HG03097 (cell line): ENCODE measurements around the gene ANTXRL.
"Not testable (repeated sequence)": the region's sequence is repeated elsewhere in the genome, so short reads cannot be mapped to it uniquely, and the experiment has no call there.

Experiments
- ATAC-seq: cut with Tn5 transposase; IDR thresholded peaks from one replicate; pipeline ENCODE4 v1.9.1; 2021; ENCODE audit not compliant: unreplicated experiment, low FRiP score

The ANTXRL gene

GRCh38 chr10:46293832-46294640 is 7.2 kb downstream of the ANTXRL start:
- ATAC-seq = no peak

- no peak for ATAC-seq
Measured at GRCh38 chr10:46294641-46295220, 7.9 kb downstream of the ANTXRL start.

- not testable (repeated sequence) for ATAC-seq
Measured at GRCh38 chr10:46295350-46296010, 8.7 kb downstream of the ANTXRL start.

GRCh38 chr10:46296086-46296485 is 9.3 kb downstream of the ANTXRL start:
- ATAC-seq = not testable (repeated sequence)

- ATAC-seq = no peak
Measured at GRCh38 chr10:46296641-46297141, 9.9 kb downstream of the ANTXRL start.

- no peak for ATAC-seq
Measured at GRCh38 chr10:46297406-46298204, 10.8 kb downstream of the ANTXRL start.

- no peak for ATAC-seq
Measured at GRCh38 chr10:46298477-46299285, 11.9 kb downstream of the ANTXRL start.

- ATAC-seq = no peak
Measured at GRCh38 chr10:46299286-46299535, 12.4 kb downstream of the ANTXRL start.

- no peak for ATAC-seq
Measured at GRCh38 chr10:46299536-46300369, 13.0 kb downstream of the ANTXRL start.

- not testable (repeated sequence) for ATAC-seq
Measured at GRCh38 chr10:46300370-46300711, 13.5 kb downstream of the ANTXRL start.

- ATAC-seq = no peak
Measured at GRCh38 chr10:46301056-46301645, 14.4 kb downstream of the ANTXRL start.

- no peak for ATAC-seq
Measured at GRCh38 chr10:46301721-46302479, 15.1 kb downstream of the ANTXRL start.

- not testable (repeated sequence) for ATAC-seq
Measured at GRCh38 chr10:46302765-46303352, 16.1 kb downstream of the ANTXRL start.

GRCh38 chr10:46304062-46304461 is 17.3 kb downstream of the ANTXRL start:
- ATAC-seq = no peak

GRCh38 chr10:46304671-46305070 is 17.9 kb downstream of the ANTXRL start:
- not testable (repeated sequence) for ATAC-seq

GRCh38 chr10:46305079-46305818 is 18.5 kb downstream of the ANTXRL start:
- no peak for ATAC-seq

- ATAC-seq = no peak
Measured at GRCh38 chr10:46305986-46306385, 19.2 kb downstream of the ANTXRL start.
